HepG2 (cell line): ENCODE measurements around the gene SEMA7A. TPM values are rescaled to one million over a fixed set of nuclear protein-coding genes. Genes with fewer than 3 reads are reported as not detected.

Experiments
- ATAC-seq: fragments of 200-7000 bp; cut with Tn5 transposase; 3 replicates; pipeline ENCODE4 v1.9.1; 2020; ENCODE audit warnings: mild to moderate bottlenecking, moderate library complexity
- BruUV-seq: library from RNA; stranded (reverse); fragments of 400-500 nt; replicated peaks from 2 replicates; lab custom pipeline; 2021; lab: Mats Ljungman, UMichigan
- CTCF ChIA-PET: fragments of 300-600 bp; formaldehyde crosslinking; extraction: SDS; loops from one replicate; lab custom pipeline; 2021; ENCODE audit warnings: low total read pairs, inconsistent platforms, low intra/inter-chr PET ratio; lab: Yijun Ruan, JAX
- POLR2A ChIA-PET: fragments of 350-600 bp; sonication (Branson Sonifier 250); formaldehyde crosslinking; loops from one replicate; lab custom pipeline; 2020; ENCODE audit warnings: antibody characterized with exemption, inconsistent platforms; lab: Yijun Ruan, JAX
- DNase-seq: peaks from one replicate; pipeline ENCODE4 v3.0.0-alpha.2; 2015; ENCODE audit warnings: low spot score
- FAIRE-seq: peaks from 3 replicates; lab custom pipeline; 2011; peaks lifted over from hg19 to GRCh38; lab: Jason Lieb, UNC
- H2AFZ ChIP-seq: one replicate; pipeline ENCODE4 v1.6.1; 2011; ENCODE audit warnings: low read length, inconsistent platforms
- H3K27ac ChIP-seq: fragments of 300-600 bp; 3 replicates; pipeline ENCODE4 v1.8.0; 2011; ENCODE audit warnings: mixed run types, mild to moderate bottlenecking, mixed read lengths, low read length, inconsistent platforms; ENCODE audit not compliant: insufficient read depth; ENCODE audit errors: extremely low read length
- H3K27me3 ChIP-seq, 2 experiments: fragments of 200-600 bp in 1 of 2; 2 replicates in 1 of 2; 3 replicates in 1 of 2; pipeline versions ENCODE4 v1.6.0 to v1.8.0; 2011; ENCODE audit warnings: low read length in 2 of 2, mild to moderate bottlenecking in 2 of 2, moderate library complexity in 2 of 2, inconsistent platforms in 1 of 2; ENCODE audit not compliant: insufficient read depth in 2 of 2, control insufficient read depth in 1 of 2
- H3K36me3 ChIP-seq, 2 experiments: fragments of 200-600 bp in 1 of 2; replicated peaks in 1 of 2; 2 replicates in 1 of 2; 3 replicates in 1 of 2; pipeline versions ENCODE4 v1.5.1 to v1.8.0; 2011; ENCODE audit warnings: low read length in 2 of 2, inconsistent platforms in 1 of 2; ENCODE audit not compliant: insufficient read depth in 2 of 2, control insufficient read depth in 1 of 2
- H3K4me1 ChIP-seq: 2 replicates; pipeline ENCODE4 v1.5.1; 2012; ENCODE audit warnings: low read length, inconsistent platforms; ENCODE audit not compliant: insufficient read depth
- H3K4me2 ChIP-seq: 2 replicates; pipeline ENCODE4 v1.6.0; 2011; ENCODE audit warnings: low read depth, low read length, inconsistent platforms
- H3K4me3 ChIP-seq, 3 experiments: fragments of 200-600 bp in 1 of 3; sonication (generic), shearing (Covaris generic) in 1 of 3; replicated peaks in 1 of 3; 2 replicates each; pipeline ENCODE4 v1.5.1; 2011 to 2016; ENCODE audit warnings: low read length in 3 of 3, inconsistent platforms in 2 of 3, low read depth in 2 of 3, mild to moderate bottlenecking in 2 of 3, control low read depth in 1 of 3, mixed read lengths in 1 of 3; ENCODE audit not compliant: insufficient read depth in 1 of 3
- H3K79me2 ChIP-seq: one replicate; pipeline ENCODE4 v1.6.1; 2011; ENCODE audit warnings: low read length, inconsistent platforms; ENCODE audit not compliant: insufficient read depth
- H3K9ac ChIP-seq: 2 replicates; pipeline ENCODE4 v1.6.0; 2011; ENCODE audit warnings: mild to moderate bottlenecking, low read depth, low read length, inconsistent platforms; ENCODE audit not compliant: insufficient read depth
- H3K9me3 ChIP-seq: 2 replicates; pipeline ENCODE4 v1.5.1; 2012; ENCODE audit warnings: mild to moderate bottlenecking, low read length
- H4K20me1 ChIP-seq: 2 replicates; pipeline ENCODE4 v1.6.0; 2011; ENCODE audit warnings: inconsistent platforms, mild to moderate bottlenecking, low read length, moderate library complexity; ENCODE audit not compliant: insufficient read depth
- CCDC6 ChIP-seq: sonication (generic); formaldehyde crosslinking; IDR thresholded peaks from 2 replicates; pipeline ENCODE4 v1.8.1; 2022; ENCODE audit warnings: mild to moderate bottlenecking, missing genetic modification reagents, moderate library complexity
- DNMT3B ChIP-seq: conservative IDR thresholded peaks from 2 replicates; pipeline ENCODE4 v1.6.1; 2016; ENCODE audit warnings: missing biosample characterization, control low read depth
- SYNCRIP ChIP-seq: fragments of 200-400 bp; formaldehyde crosslinking; IDR thresholded peaks from 2 replicates; pipeline ENCODE4 v1.6.1; 2018; ENCODE audit warnings: mild to moderate bottlenecking, low read depth, low read length; ENCODE audit not compliant: insufficient read depth
- ZBTB26 ChIP-seq: IDR thresholded peaks from 2 replicates; pipeline ENCODE4 v1.6.1; 2016; ENCODE audit warnings: missing compliant biosample characterization, missing genetic modification reagents, borderline replicate concordance
- ZNF263 ChIP-seq: sonication (generic); formaldehyde crosslinking; IDR thresholded peaks from 2 replicates; pipeline ENCODE4 v1.4.0; 2020; ENCODE audit warnings: missing genetic modification reagents
- WGBS: methylation state at CpG from one replicate; pipeline ENCODE4 v1.1.6; 2017; ENCODE audit warnings: low lambda C conversion rate; 5-methylcytosine and 5-hydroxymethylcytosine counted together
- in situ Hi-C: cut with HindIII; loops from 2 replicates; pipeline ENCODE4 v1.10.0; 2017; ENCODE audit warnings: low pct_unique_long_range_greater_than_20kb; ENCODE audit not compliant: extremely low pct_ligation_motif_present
- intact Hi-C: fragments of 100-400 bp; cut with micrococcal nuclease; formaldehyde crosslinking; loops from one replicate; pipeline ENCODE4 v1.10.0; 2022; ENCODE audit not compliant: unreplicated experiment
- polyA plus RNA-seq, 8 experiments: library from polyadenylated mRNA; depleted of rRNA in 3 of 8; stranded (reverse) in 7 of 8; unstranded in 1 of 8; fragments of >200 nt; fragmentation: Illumina TruSeq in 4 of 8; extraction: Trizol in 4 of 8; gene quantifications; 2 replicates each; pipeline versions ENCODE4 v1.2.1 to v1.2.3, GENCODE V29; 2011 to 2016; ENCODE audit warnings: low read depth in 4 of 8, missing spikeins in 1 of 8, mixed read lengths in 1 of 8; ENCODE audit not compliant: insufficient read depth in 1 of 8
- total RNA-seq, 5 experiments: library from RNA; depleted of rRNA; stranded (reverse); fragments of >200 nt; fragmentation: Illumina TruSeq; extraction: Trizol; gene quantifications; 2 replicates each; pipeline ENCODE4 v1.2.3, GENCODE V29; 2016; ENCODE audit warnings: low read depth in 1 of 5

Gene SEMA7A
- total and polyA plus RNA-seq, 2 of the 13 experiments (the other 11 are each of a cell fraction or from before 2014, with no cell fraction given): 9.0 to 15.8 TPM

DNA sequence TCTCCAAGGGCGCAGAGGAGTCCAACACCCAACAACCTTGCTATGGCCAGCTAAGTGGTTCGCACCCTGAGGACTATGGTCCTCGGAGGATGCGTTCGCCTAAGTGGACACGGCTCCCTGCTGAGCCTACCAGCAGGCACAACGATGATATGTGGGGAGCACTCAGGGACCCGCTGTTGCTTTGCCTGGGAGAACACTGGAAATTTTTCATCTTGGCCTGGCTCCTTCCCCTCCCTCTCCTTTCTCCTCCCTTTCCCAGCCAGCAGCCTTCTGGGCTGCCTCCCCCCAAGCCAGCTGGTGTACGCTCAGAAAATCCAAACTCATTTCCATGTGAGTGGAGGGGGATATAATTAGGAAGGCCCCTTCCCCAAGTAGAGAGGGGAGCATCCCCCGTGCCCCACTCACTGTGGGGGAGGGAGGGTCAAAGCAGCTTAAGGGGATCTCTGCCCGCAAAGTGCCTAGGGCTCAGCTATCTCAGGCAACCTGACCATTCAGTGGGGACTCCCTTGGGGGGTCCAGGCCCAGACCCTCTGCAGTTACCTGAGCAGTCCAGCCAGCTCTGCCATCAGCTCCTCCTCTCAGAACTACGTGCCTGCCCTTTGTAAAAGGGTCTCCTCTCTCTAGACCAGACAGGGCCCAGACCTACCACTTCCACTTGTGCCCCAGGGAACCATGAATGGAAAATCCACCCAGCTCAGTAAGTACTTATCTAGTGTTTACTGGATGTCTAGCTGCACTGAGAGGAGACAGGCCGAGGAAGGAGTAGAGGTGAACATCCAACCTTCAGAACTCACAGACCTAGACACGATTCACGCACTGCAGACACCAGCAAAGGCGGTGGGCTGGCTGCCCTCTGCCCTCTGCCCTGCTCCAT lies 742 bp upstream of the SEMA7A start:
- peaks cover 37% of the 10 kb centered on the region for H3K79me2 ChIP-seq
- H3K27ac ChIP-seq: peak overlapping the region; percentile 48
- intact Hi-C loops: no loop called here
- TF ChIP-seq ZBTB26 (CRISPR knock-in tag) (0 out of 2 replicates have a peak, but pooled peaks have one; percentile 1), CCDC6 (CRISPR knock-in tag) (0 out of 2 replicates have a peak, but pooled peaks have one; percentile 27), ZNF263 (CRISPR knock-in tag) (peak; percentile 80; the same call in 1 of the 2 replicates), DNMT3B (CRISPR knock-in tag) (no peak), SYNCRIP (no peak)
- no TSS peak for BruUV-seq
- no peak overlapping the region for H2AFZ ChIP-seq
- H3K27me3 ChIP-seq: no peaks in the 10 kb centered on the region
- no peak for DNase-seq
- no peaks in the 10 kb centered on the region for H3K9me3 ChIP-seq
- ChIA-PET POLR2A (interaction anchor here (0.6 to 9.8 kb wide), 14 partner anchors 9 to 106 kb away, joined by 3 to 140 read pairs (median 4); partner anchors contain the start of genes ARID3B and UBL7), CTCF (interaction anchor here (1.4 kb wide), 1 partner anchor 60 kb away, joined by 3 read pairs; no protein-coding TSS in a partner anchor)
- H3K4me3 ChIP-seq: peak overlapping the region in 1 of 3 experiments; percentile 87; a peak in 2 of 6 replicates
- H3K36me3 ChIP-seq: peaks cover 12 to 19% of the 10 kb centered on the region in 2 experiments; a peak in 4 of 5 replicates
- WGBS: 91% methylated on average over 4 of the region's 16 CpGs
- peak; percentile 7 for ATAC-seq
- H3K4me2 ChIP-seq: peak overlapping the region; percentile 56
- peaks cover 16% of the 10 kb centered on the region for H4K20me1 ChIP-seq
- peaks cover 67% of the 10 kb centered on the region for H3K4me1 ChIP-seq
- H3K9ac ChIP-seq: peak overlapping the region; percentile 31; the same call in 1 of the 2 replicates
- no peak for FAIRE-seq
- in situ Hi-C loops: loop anchor here (5.0 kb wide), 1 partner anchor 47 kb away; no protein-coding TSS in a partner anchor
